Gastroesophageal sphincter (tissue), 4 donors: ENCODE measurements around the gene ZC3H18. TPM values are rescaled to one million over a fixed set of nuclear protein-coding genes. Genes with fewer than 3 reads are reported as not detected.
A peak's percentile ranks its signal among the peaks of the same experiment; 100 is the strongest.

Experiments used
- ATAC-seq: fragments of 150-250 bp; one replicate; pipeline ENCODE4 v1.9.1; 2016; ENCODE audit warnings: mild to moderate bottlenecking, moderate library complexity
- H3K27ac ChIP-seq, 4 donors: fragments of 200-600 bp; sonication (generic) in 3 of 4; 1 replicate in 3 of 4; 2 replicates in 1 of 4; pipeline ENCODE4 v1.5.1; 2016 to 2019
- H3K27me3 ChIP-seq: fragments of 200-600 bp; sonication (generic); one replicate; pipeline ENCODE4 v1.5.1; 2019
- H3K36me3 ChIP-seq, 2 donors: fragments of 200-600 bp; sonication (generic); one replicate each; pipeline ENCODE4 v1.5.1; 2019; ENCODE audit warnings: control low read depth in 1 of 2
- H3K4me1 ChIP-seq, 3 donors: fragments of 200-600 bp; sonication (generic); 1 replicate in 2 of 3; 2 replicates in 1 of 3; pipeline ENCODE4 v1.5.1; 2016 to 2019; ENCODE audit warnings: control low read depth in 2 of 3
- H3K4me3 ChIP-seq, 2 donors: fragments of 200-600 bp; sonication (generic); one replicate each; pipeline ENCODE4 v1.5.1; 2019; ENCODE audit warnings: mild to moderate bottlenecking in 1 of 2, moderate library complexity in 1 of 2
- H3K9me3 ChIP-seq, 3 donors: fragments of 200-600 bp; sonication (generic); one replicate each; pipeline ENCODE4 v1.5.1; 2017 to 2019; ENCODE audit warnings: control low read depth in 2 of 3
- EP300 ChIP-seq: sonication (generic); formaldehyde crosslinking; IDR thresholded peaks from one replicate; pipeline ENCODE4 v1.6.1; 2017; ENCODE audit warnings: antibody characterized with exemption, mild to moderate bottlenecking
- POLR2A ChIP-seq, 2 donors: fragments of 450-650 bp; IDR thresholded peaks; one replicate each; pipeline ENCODE4 v1.6.1; 2017; ENCODE audit warnings: antibody characterized with exemption in 2 of 2, mild to moderate bottlenecking in 2 of 2, moderate library complexity in 1 of 2
- POLR2AphosphoS5 ChIP-seq: sonication (generic); formaldehyde crosslinking; IDR thresholded peaks from one replicate; pipeline ENCODE4 v1.6.1; 2017; ENCODE audit warnings: antibody characterized with exemption
- WGBS, 2 donors: methylation state at CpG; one replicate each; pipeline ENCODE4 v1.1.5; 2018; ENCODE audit warnings: low coverage in 1 of 2; 5-methylcytosine and 5-hydroxymethylcytosine counted together
- total RNA-seq, 4 donors: library from RNA; depleted of rRNA; stranded (reverse); fragments of >200 nt; gene quantifications; one replicate each; pipeline ENCODE4 v1.1.0, GENCODE V29; 2016
- TF ChIP-seq, protein P1 (sequence below), 4 experiments: fragments of 200-600 bp in 2 of 4; fragments of 450-650 bp in 2 of 4; sonication (generic) in 1 of 4; IDR thresholded peaks; one replicate each; pipeline ENCODE4 v1.5.1; 2017 to 2019; ENCODE audit warnings: antibody characterized with exemption in 4 of 4, mild to moderate bottlenecking in 2 of 4, moderate library complexity in 2 of 4

Gene ZC3H18
- total RNA-seq, 4 donors from 2014 or later = 15.8 to 40.6 (median 23.3) TPM

DNA sequence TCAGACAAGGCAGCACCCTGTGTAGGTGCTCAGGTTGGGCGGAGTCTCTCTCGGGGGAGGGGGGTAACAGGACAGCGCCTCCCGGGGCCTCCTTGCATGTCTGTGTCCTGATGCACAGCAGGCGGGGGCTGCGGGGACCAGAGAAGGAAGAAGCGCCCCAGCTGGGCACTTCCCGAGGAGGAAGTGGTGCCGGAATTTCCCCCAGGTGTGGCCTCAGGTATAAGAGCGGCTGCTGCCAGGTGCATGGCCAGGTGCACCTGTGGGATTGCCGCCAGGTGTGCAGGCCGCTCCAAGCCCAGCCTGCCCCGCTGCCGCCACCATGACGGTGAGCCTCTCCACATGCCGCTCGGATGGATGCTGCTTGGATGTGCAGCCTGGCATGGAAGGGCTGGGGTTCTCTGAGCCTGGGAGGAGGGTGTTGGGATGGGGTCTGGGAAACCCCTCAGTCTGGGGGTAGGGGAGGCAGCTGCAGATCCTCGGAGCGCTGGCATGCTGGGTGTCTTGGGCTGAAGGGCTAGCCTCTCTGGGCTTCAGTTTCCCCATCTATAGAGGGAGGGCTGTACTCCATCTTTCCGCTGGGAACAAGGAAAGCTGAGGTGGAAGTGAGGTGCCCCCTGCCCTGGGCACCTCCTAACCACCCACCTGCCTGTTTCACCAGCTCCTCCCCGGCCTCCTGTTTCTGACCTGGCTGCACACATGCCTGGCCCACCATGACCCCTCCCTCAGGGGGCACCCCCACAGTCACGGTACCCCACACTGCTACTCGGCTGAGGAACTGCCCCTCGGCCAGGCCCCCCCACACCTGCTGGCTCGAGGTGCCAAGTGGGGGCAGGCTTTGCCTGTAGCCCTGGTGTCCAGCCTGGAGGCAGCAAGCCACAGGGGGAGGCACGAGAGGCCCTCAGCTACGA, 68.4 kb downstream of the ZC3H18 start, which contains the start of gene IL17C:
IL17C (plus strand) TSS at position 250 of the 908 bp plus-strand sequence; CDS start at position 320, 70 bp downstream.
- H3K27ac ChIP-seq = no peak within 1 kb of the TSS
- no peak within 1 kb of the TSS for H3K4me3 ChIP-seq
- H3K27me3 ChIP-seq = peaks cover 79% of the 10 kb centered on the region
- ATAC-seq = no peak
- peaks cover 0 to 19% (median 3%) of the 10 kb centered on the region in 3 donors for H3K4me1 ChIP-seq
- no peaks in the 10 kb centered on the region for H3K9me3 ChIP-seq
- 30 to 59% methylated on average over 5 to 7 of the region's 27 CpGs for WGBS, 2 donors
- H3K36me3 ChIP-seq = peaks cover 0 to 3% of the 10 kb centered on the region in 2 donors
- TF ChIP-seq, protein P1, sequence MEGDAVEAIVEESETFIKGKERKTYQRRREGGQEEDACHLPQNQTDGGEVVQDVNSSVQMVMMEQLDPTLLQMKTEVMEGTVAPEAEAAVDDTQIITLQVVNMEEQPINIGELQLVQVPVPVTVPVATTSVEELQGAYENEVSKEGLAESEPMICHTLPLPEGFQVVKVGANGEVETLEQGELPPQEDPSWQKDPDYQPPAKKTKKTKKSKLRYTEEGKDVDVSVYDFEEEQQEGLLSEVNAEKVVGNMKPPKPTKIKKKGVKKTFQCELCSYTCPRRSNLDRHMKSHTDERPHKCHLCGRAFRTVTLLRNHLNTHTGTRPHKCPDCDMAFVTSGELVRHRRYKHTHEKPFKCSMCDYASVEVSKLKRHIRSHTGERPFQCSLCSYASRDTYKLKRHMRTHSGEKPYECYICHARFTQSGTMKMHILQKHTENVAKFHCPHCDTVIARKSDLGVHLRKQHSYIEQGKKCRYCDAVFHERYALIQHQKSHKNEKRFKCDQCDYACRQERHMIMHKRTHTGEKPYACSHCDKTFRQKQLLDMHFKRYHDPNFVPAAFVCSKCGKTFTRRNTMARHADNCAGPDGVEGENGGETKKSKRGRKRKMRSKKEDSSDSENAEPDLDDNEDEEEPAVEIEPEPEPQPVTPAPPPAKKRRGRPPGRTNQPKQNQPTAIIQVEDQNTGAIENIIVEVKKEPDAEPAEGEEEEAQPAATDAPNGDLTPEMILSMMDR (IDR thresholded peaks at IDR 0.05) = no peak
- TF ChIP-seq POLR2AphosphoS5 = no peak
- TF ChIP-seq EP300 = no peak
- no peak for TF ChIP-seq POLR2A (IDR thresholded peaks at IDR 0.05)

DNA sequence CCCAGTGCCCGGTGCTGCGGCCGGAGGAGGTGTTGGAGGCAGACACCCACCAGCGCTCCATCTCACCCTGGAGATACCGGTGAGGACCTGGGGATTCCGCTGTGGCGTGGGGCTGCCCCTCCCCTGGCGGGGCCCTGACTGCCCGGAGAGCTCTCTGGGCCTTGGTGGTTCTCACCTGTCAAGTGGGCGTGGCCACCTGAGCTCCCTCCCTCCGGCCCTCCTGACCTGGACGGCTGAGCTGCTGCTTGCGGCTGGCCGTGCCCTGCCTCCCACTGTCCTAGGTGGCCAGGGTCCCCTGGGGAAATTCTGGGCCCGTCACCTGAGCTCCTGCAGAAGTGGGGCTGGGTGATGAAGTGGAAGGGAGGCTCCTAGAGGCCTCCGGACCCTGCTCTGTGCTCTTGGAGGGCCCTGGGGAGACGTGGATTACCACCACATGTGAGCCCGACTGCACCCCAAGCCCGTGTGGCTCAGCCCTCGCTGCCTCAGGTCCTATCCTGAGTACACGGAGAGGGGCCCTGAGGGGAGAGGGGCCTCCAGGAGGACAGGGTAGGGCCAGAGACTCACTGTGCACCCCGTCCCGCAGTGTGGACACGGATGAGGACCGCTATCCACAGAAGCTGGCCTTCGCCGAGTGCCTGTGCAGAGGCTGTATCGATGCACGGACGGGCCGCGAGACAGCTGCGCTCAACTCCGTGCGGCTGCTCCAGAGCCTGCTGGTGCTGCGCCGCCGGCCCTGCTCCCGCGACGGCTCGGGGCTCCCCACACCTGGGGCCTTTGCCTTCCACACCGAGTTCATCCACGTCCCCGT, 69.2 kb downstream of the ZC3H18 start:
- Histone ChIP-seq H3K4me3 (no peak overlapping the region), H3K27me3 (peaks cover 70% of the 10 kb centered on the region), H3K27ac (no peak overlapping the region), H3K9me3 (no peaks in the 10 kb centered on the region), H3K4me1 (peaks cover 0 to 10% (median 3%) of the 10 kb centered on the region in 3 donors), H3K36me3 (no peaks in the 10 kb centered on the region)
- 20% methylated on average over 3 of the region's 45 CpGs; no CpG with 5 or more reads in 1 of the 2 donors for WGBS, 2 donors
- no peak for TF ChIP-seq EP300
- TF ChIP-seq POLR2AphosphoS5 = no peak
- TF ChIP-seq, protein P1 (IDR thresholded peaks at IDR 0.05) = no peak
- peak; percentile 8 for ATAC-seq

DNA sequence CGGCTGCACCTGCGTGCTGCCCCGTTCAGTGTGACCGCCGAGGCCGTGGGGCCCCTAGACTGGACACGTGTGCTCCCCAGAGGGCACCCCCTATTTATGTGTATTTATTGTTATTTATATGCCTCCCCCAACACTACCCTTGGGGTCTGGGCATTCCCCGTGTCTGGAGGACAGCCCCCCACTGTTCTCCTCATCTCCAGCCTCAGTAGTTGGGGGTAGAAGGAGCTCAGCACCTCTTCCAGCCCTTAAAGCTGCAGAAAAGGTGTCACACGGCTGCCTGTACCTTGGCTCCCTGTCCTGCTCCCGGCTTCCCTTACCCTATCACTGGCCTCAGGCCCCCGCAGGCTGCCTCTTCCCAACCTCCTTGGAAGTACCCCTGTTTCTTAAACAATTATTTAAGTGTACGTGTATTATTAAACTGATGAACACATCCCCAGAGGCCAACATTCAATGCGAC, 69.9 kb downstream of the ZC3H18 start:
- 27 to 71% methylated on average over 1 to 12 of the region's 13 CpGs for WGBS, 2 donors

DNA sequence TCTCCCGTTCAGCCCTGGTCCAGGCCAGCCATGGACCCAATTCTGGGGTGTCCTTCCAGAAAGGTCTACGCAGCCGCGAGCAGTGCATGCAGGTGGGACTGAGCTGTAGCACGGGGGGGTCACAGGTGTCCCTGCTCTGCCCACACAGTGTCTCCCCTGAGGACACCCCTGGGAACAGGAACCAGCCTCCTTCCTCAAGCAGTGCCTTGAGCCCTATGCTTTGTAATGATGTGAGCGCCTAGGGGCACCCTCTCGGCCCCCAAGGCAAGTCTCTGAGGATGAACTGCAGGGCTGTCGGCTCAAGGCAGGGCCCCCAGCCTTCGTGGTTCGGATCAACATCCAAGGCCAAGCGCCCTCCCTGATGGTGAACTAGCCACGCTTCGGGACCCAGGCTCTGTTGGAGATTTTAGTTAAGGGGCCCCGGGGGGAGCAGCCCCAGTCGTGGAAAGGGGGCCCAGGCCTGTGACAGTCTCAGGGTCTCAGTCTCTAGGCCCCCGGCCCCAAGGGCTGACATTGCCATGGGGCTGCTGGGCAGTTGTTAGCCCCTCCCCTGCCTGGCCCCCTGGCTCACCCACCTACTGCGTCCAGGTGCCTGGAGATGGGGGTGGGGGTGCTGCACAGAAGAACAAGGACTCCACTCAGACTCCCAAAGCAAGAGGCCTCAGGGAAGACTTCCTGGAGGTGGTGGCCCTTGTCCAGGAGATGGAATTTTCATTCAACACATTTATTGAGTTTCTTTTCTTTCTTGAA, 70.5 kb downstream of the ZC3H18 start:
- H3K27me3 ChIP-seq = peaks cover 58% of the 10 kb centered on the region
- WGBS, 2 donors = 59 to 68% methylated on average over 4 to 5 of the region's 17 CpGs

More for the DNA sequence above, 69.9 kb downstream of the ZC3H18 start:
- no peak for ATAC-seq
- Histone ChIP-seq H3K27me3 (peaks cover 64% of the 10 kb centered on the region), H3K4me3 (no peak overlapping the region), H3K36me3 (no peaks in the 10 kb centered on the region), H3K27ac (no peak overlapping the region), H3K9me3 (no peaks in the 10 kb centered on the region), H3K4me1 (peaks cover 0 to 4% (median 0%) of the 10 kb centered on the region in 3 donors)
- TF ChIP-seq POLR2AphosphoS5 (no peak), POLR2A (IDR thresholded peaks at IDR 0.05) (no peak), EP300 (no peak)
- TF ChIP-seq, protein P1 (IDR thresholded peaks at IDR 0.05) = no peak

More for the DNA sequence above, 70.5 kb downstream of the ZC3H18 start:
- Histone ChIP-seq H3K4me1 (no peaks in the 10 kb centered on the region), H3K36me3 (peaks cover 0 to under 1% of the 10 kb centered on the region in 2 donors), H3K27ac (no peak overlapping the region), H3K9me3 (no peaks in the 10 kb centered on the region), H3K4me3 (no peak overlapping the region)
- no peak for ATAC-seq
- TF ChIP-seq POLR2A (IDR thresholded peaks at IDR 0.05) = no peak
- TF ChIP-seq EP300 = no peak
- no peak for TF ChIP-seq POLR2AphosphoS5
- TF ChIP-seq, protein P1 (IDR thresholded peaks at IDR 0.05) = no peak
